GM19025 (cell line): ENCODE data around the gene LIMS1.

ENCODE experiments used
- ATAC-seq: cut with Tn5 transposase; IDR thresholded peaks from one replicate; pipeline ENCODE4 v1.9.1; 2021; ENCODE audit warnings: mild to moderate bottlenecking, low read depth, moderate library complexity; ENCODE audit not compliant: unreplicated experiment

Gene LIMS1

GRCh38 chr2:108612514-108613183, 78.4 kb downstream of the LIMS1 start:
- peak; percentile 78 for ATAC-seq

- no peak for ATAC-seq
Measured at GRCh38 chr2:108613261-108614042, 79.2 kb downstream of the LIMS1 start.

- no peak for ATAC-seq
Measured at GRCh38 chr2:108614043-108614545, 79.8 kb downstream of the LIMS1 start.

- ATAC-seq, result no peak
Measured at GRCh38 chr2:108614659-108615058, 80.4 kb downstream of the LIMS1 start.

GRCh38 chr2:108615480-108616090, 81.3 kb downstream of the LIMS1 start:
- no peak for ATAC-seq

GRCh38 chr2:108616318-108616717, 82.0 kb downstream of the LIMS1 start:
- no peak for ATAC-seq

- no peak for ATAC-seq
Measured at GRCh38 chr2:108616751-108617161, 82.5 kb downstream of the LIMS1 start.

- no peak for ATAC-seq
Measured at GRCh38 chr2:108617617-108618016, 83.3 kb downstream of the LIMS1 start.

GRCh38 chr2:108619925-108620620, 85.8 kb downstream of the LIMS1 start:
- ATAC-seq, result no peak

- ATAC-seq, result no peak
Measured at GRCh38 chr2:108620656-108621055, 86.4 kb downstream of the LIMS1 start.

GRCh38 chr2:108621087-108621559, 86.9 kb downstream of the LIMS1 start:
- peak; percentile 100 for ATAC-seq

GRCh38 chr2:108621687-108622681, 87.7 kb downstream of the LIMS1 start:
- no peak for ATAC-seq

- ATAC-seq, result no peak
Measured at GRCh38 chr2:108623616-108624015, 89.3 kb downstream of the LIMS1 start.

GRCh38 chr2:108625186-108625827, 91.0 kb downstream of the LIMS1 start:
- no peak for ATAC-seq

GRCh38 chr2:108625828-108626195, 91.5 kb downstream of the LIMS1 start:
- ATAC-seq, result no peak

- no peak for ATAC-seq
Measured at GRCh38 chr2:108626995-108627394, 92.7 kb downstream of the LIMS1 start.

- no peak for ATAC-seq
Measured at GRCh38 chr2:108627911-108628567, 93.8 kb downstream of the LIMS1 start.

GRCh38 chr2:108628936-108629335, 94.7 kb downstream of the LIMS1 start:
- ATAC-seq, result no peak
